ENCODE results near the gene RPGRIP1. TPM values are rescaled to one million over a fixed set of nuclear protein-coding genes. Genes with fewer than 3 reads are reported as not detected.

RPGRIP1 gene
- total RNA-seq, 6 donors from 2014 or later = 0.15 to 1.0 (median 0.34) TPM; not detected in 1

DNA sequence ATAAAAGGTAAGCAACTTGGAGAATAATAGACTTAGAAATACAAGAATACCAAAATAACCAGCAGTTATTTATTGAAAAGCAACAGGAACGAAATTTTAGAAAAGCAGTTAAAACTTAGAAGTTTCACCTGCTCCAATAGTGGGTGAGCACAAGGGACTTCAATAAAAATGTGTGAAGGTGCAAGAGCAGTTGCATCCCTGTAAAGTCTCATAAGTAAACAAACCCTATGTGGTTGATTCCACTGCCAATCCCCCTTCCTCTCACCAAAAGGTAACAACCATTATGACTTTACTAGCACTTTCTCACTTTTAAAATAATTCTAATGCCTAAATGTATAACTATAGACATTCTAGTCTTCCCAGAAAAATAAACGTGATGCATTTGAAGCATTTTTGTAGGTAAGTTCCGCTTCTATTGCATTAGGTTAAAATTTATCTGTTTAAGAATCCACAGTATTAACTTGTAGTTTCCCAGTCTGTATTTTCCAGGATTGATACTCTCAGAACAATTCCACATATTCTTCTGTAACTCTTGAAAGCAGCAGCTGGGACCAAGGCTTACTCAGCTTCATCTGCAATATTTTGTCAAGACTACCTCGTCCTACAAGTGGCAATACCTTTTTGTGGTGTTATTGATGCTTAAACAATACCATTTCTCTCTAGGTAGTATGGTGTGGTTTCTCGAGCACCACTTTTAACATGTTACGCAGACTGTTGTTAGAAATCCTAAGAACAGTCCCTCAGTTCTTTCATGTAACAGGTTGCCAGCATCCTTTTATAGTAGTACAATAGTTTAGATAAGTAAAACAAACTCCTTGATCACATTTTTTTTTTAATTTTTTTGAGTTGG lies 42.7 kb upstream of the RPGRIP1 start:
- Histone ChIP-seq H3K4me1 (peaks cover 51 to 84% (median 54%) of the 10 kb centered on the region in 4 donors), H3K27ac (peak overlapping the region in 1 of 4 donors; percentile 35), H3K9me3 (no peaks in the 10 kb centered on the region), H3K36me3 (peaks cover 10 to 52% (median 17%) of the 10 kb centered on the region in 4 donors), H3K4me3 (no peak overlapping the region), H3K27me3 (no peaks in the 10 kb centered on the region)
- TF ChIP-seq POLR2AphosphoS5 (IDR thresholded peaks at IDR 0.05) (no peak), EP300 (IDR thresholded peaks at IDR 0.05) (no peak), POLR2A (IDR thresholded peaks at IDR 0.05) (no peak)
- TF ChIP-seq, protein P1, sequence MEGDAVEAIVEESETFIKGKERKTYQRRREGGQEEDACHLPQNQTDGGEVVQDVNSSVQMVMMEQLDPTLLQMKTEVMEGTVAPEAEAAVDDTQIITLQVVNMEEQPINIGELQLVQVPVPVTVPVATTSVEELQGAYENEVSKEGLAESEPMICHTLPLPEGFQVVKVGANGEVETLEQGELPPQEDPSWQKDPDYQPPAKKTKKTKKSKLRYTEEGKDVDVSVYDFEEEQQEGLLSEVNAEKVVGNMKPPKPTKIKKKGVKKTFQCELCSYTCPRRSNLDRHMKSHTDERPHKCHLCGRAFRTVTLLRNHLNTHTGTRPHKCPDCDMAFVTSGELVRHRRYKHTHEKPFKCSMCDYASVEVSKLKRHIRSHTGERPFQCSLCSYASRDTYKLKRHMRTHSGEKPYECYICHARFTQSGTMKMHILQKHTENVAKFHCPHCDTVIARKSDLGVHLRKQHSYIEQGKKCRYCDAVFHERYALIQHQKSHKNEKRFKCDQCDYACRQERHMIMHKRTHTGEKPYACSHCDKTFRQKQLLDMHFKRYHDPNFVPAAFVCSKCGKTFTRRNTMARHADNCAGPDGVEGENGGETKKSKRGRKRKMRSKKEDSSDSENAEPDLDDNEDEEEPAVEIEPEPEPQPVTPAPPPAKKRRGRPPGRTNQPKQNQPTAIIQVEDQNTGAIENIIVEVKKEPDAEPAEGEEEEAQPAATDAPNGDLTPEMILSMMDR (IDR thresholded peaks at IDR 0.05) = no peak
- ATAC-seq (ENCODE audit: low FRiP score in 2 of 2) = peak; percentile 15 to 78
- no peak for DNase-seq
- 61 to 71% methylated on average over 6 of the region's 6 CpGs for WGBS, 2 donors

DNA sequence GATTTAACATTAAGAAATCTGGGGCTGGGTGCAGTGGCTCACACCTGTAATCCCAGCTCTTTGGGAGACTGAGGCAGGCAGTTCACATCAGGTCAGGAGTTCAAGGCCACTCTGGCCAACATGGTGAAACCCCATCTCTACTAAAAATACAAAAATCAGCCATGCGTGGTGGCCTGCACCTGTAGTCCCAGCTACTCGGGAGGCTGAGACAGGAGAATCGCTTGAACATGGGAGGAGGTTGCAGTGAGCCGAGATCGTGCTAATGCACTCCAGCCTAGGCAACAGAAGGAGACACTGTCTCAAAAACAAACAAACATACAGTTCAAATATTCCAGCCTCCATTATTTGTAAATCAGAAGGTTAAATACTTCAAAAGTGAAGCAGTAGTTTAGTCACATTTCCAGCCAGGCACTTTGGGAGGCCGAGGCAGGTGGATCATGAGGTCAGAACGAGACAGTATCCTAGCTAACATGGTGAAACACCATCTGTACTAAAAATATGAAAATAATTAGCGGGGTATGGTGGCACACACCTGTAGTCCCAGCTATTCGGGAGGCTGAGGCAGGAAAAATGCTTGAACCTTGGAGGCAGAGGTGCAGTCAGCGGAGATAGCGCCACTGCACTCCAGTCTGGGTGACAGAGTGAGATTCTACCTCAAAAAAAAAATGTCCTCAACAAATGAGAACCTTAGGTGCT lies 40.9 kb upstream of the RPGRIP1 start:
- H3K4me1 ChIP-seq = peaks cover 37 to 78% (median 51%) of the 10 kb centered on the region in 4 donors
- TF ChIP-seq, protein P1 (IDR thresholded peaks at IDR 0.05) = no peak
- TF ChIP-seq EP300 (IDR thresholded peaks at IDR 0.05) (no peak), POLR2A (IDR thresholded peaks at IDR 0.05) (no peak), POLR2AphosphoS5 (IDR thresholded peaks at IDR 0.05) (no peak)
- DNase-seq (no peak), ATAC-seq (ENCODE audit: low FRiP score in 2 of 2) (no peak)
- H3K27me3 ChIP-seq = no peaks in the 10 kb centered on the region
- no peak overlapping the region for H3K27ac ChIP-seq
- peaks cover 0 to 51% (median under 1%) of the 10 kb centered on the region in 4 donors for H3K36me3 ChIP-seq
- H3K4me3 ChIP-seq = no peak overlapping the region
- H3K9me3 ChIP-seq = no peaks in the 10 kb centered on the region
- 89 to 91% methylated on average over 11 of the region's 11 CpGs for WGBS, 2 donors

DNA sequence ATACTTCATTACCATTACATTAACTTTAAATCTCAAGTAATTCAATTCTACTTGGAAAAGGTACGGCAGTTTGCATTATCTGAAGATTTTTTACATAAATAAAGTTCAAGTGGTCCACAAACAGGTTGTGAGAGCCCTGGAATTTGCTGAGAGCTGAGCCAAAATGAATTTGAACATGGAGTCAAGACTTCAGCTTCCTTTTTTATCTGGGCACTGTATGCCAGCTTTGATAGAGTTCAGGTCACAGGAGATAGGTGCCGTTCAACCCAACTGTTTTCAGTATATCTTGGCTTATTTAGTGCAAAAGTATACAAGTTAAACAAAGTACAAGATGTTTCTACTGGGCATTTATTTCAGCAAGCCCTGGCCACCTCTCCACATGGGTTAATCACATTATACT lies 39.5 kb upstream of the RPGRIP1 start:
- ATAC-seq (ENCODE audit: low FRiP score in 2 of 2) = no peak
- no peak for DNase-seq
- peaks cover 36 to 81% (median 54%) of the 10 kb centered on the region in 4 donors for H3K4me1 ChIP-seq

DNA sequence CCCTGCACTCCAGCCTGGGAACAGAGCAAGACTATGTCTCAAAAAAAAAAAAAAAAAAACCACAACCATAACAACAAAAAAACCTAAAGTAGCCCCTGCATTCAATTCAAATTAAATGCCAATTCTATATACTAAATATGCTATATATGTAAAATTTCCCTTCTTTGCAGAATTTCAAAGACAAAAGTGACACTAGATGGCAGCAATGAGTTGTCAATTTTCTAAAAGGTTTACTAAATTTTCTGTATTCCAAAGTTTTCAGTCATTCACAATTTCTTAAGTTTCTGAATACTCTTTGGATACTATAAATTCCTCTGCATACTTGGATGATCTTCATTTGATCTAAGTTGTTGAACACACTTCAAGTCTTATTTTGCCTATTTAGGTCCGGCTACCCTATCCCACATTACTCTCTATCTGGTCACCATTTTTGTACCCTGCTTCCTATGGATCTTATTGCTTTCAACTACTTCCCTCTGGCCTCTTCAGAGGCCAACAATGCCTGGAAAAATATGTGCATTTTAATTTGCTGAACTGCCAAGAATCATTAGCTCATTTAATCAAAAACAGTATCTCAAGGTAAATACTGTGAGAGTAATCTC lies 38.6 kb upstream of the RPGRIP1 start:
- DNase-seq (no peak), ATAC-seq (ENCODE audit: low FRiP score in 2 of 2) (no peak)
- WGBS, 2 donors = 88 to 95% methylated on average over 1 of the region's 1 CpG
- Histone ChIP-seq H3K4me1 (peaks cover 41 to 77% (median 56%) of the 10 kb centered on the region in 4 donors), H3K36me3 (peaks cover 0 to 65% (median 3%) of the 10 kb centered on the region in 4 donors), H3K4me3 (no peak overlapping the region), H3K27me3 (no peaks in the 10 kb centered on the region), H3K9me3 (no peaks in the 10 kb centered on the region), H3K27ac (no peak overlapping the region)
- no peak for TF ChIP-seq EP300 (IDR thresholded peaks at IDR 0.05)
- TF ChIP-seq POLR2A (IDR thresholded peaks at IDR 0.05) = no peak
- TF ChIP-seq, protein P1 (IDR thresholded peaks at IDR 0.05) = peak in 4 of 6 experiments; percentile 13 to 22 (median 18)
- TF ChIP-seq POLR2AphosphoS5 (IDR thresholded peaks at IDR 0.05) = no peak

More for the DNA sequence above, 39.5 kb upstream of the RPGRIP1 start:
- Histone ChIP-seq H3K36me3 (peaks cover 0 to 62% (median 2%) of the 10 kb centered on the region in 4 donors), H3K9me3 (no peaks in the 10 kb centered on the region), H3K27me3 (no peaks in the 10 kb centered on the region), H3K4me3 (no peak overlapping the region), H3K27ac (no peak overlapping the region)
- TF ChIP-seq POLR2AphosphoS5 (IDR thresholded peaks at IDR 0.05) (no peak), POLR2A (IDR thresholded peaks at IDR 0.05) (no peak), EP300 (IDR thresholded peaks at IDR 0.05) (no peak)
- TF ChIP-seq, protein P1 (IDR thresholded peaks at IDR 0.05) = no peak
- WGBS, 2 donors = 62 to 77% methylated on average over 2 of the region's 2 CpGs
